ENCODE data around the gene TMEM14B. TPM values are rescaled to one million over a fixed set of nuclear protein-coding genes. Genes with fewer than 3 reads are reported as not detected.

Gene TMEM14B
- total and polyA plus RNA-seq, 9 of the 15 experiments (the other 6 are each of a cell fraction or from before 2014, with no cell fraction given) = 174 to 862 (median 263) TPM

DNA sequence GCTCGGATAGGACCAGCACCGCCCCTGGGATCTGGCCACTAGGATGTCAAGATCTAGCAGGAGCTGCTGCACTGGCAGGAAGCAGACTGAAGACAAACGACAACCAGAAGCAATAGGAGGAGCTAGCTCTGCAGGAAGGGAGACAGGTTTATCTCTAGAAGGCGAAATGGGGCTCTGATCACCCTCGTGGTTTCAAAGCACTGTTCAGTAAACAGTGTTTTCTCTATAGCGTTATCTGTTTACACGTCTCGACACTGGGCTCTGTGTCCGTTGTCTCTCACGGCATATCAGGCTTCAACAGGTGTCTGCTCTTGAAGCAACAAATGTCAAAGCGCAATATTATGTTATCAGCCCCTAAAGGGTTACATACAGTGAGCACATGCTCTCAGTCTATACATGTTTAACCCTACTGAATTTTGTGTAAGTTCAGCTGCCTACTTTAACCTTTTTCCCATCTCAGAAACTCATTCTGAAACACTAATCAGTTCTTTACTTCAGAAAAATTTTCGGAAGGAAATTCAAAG is 23.8 kb downstream of the TMEM14B start (continued):
- TF ChIP-seq IRF9 (tag; IDR thresholded peaks at IDR 0.05) (no peak), RBM22 (IDR thresholded peaks at IDR 0.05; ENCODE audit: low read depth, low read length, poor library complexity, severe bottlenecking) (no peak), BCL6 (CRISPR knock-in tag; IDR thresholded peaks at IDR 0.05) (no peak), ZNF253 (CRISPR knock-in tag; conservative IDR thresholded peaks at IDR 0.05) (no peak), NCOA6 (IDR thresholded peaks at IDR 0.05) (no peak), LEF1 (IDR thresholded peaks at IDR 0.05) (peak; percentile 98), ZNF274 (IDR thresholded peaks at IDR 0.05; ENCODE audit: borderline replicate concordance, low read depth, low read length) (peak; percentile 65; the same call in 1 of the 2 replicates), CEBPB (tag; IDR thresholded peaks at IDR 0.05) (no peak; the same call in 1 of the 2 replicates), POLR2A (conservative IDR thresholded peaks at IDR 0.05) (no peak), ATF1 (CRISPR knock-in tag; IDR thresholded peaks at IDR 0.05) (no peak), ATF1 (tag; IDR thresholded peaks at IDR 0.05) (peak; percentile 70), GATAD2A (IDR thresholded peaks at IDR 0.05) (0 out of 2 replicates have a peak, but pooled peaks have one; percentile 64), KDM1A (IDR thresholded peaks at IDR 0.05) (peak; percentile 98 to 99), NRF1 (conservative IDR thresholded peaks at IDR 0.05 in 1 of 2, IDR thresholded peaks at IDR 0.05 in 1 of 2) (peak in 1 of 2 experiments; percentile 38; a peak in 1 of 4 replicates), PHF20 (IDR thresholded peaks at IDR 0.05; ENCODE audit: partially characterized antibody) (peak; percentile 16), FOXM1 (IDR thresholded peaks at IDR 0.05; ENCODE audit: low read depth) (peak; percentile 92), FOXM1 (CRISPR knock-in tag; IDR thresholded peaks at IDR 0.05; ENCODE audit: low read depth) (no peak), NFIX (CRISPR knock-in tag; IDR thresholded peaks at IDR 0.05; ENCODE audit: low read depth) (no peak), ZNF224 (CRISPR knock-in tag; IDR thresholded peaks at IDR 0.05) (no peak), CHAMP1 (IDR thresholded peaks at IDR 0.05) (peak; percentile 86), E4F1 (CRISPR knock-in tag; IDR thresholded peaks at IDR 0.05; ENCODE audit: borderline replicate concordance) (no peak), ERF (CRISPR knock-in tag; IDR thresholded peaks at IDR 0.05) (no peak), HDAC2 (IDR thresholded peaks at IDR 0.05) (peak; percentile 99), FOXJ2 (tag; IDR thresholded peaks at IDR 0.05) (peak; percentile 68; the same call in 1 of the 2 replicates), HDAC8 (tag; IDR thresholded peaks at IDR 0.05) (no peak), NCOA4 (IDR thresholded peaks at IDR 0.05; ENCODE audit: partially characterized antibody) (no peak)
